ENCODE measurements around the gene EMX2. TPM values are rescaled to one million over a fixed set of nuclear protein-coding genes. Genes with fewer than 3 reads are reported as not detected.

Gene EMX2
- total and polyA plus RNA-seq, 8 donors = 0.06 to 0.27 (median 0.09) TPM; not detected in 4

GRCh38 chr10:117552156-117552631, 9.6 kb downstream of the EMX2 start:
- intact Hi-C loops (cut with DNase I) = no loop called here
- H3K4me1 ChIP-seq = no peaks in the 10 kb centered on the region
- no peaks in the 10 kb centered on the region for H3K9me3 ChIP-seq
- WGBS, 2 donors = 1 to 2% methylated on average over 39 of the region's 39 CpGs
- H3K4me3 ChIP-seq = no peak overlapping the region
- no peak for TF ChIP-seq CTCF (IDR thresholded peaks at IDR 0.05)
- peak in 2 of 4 donors; percentile 25 to 66 for ATAC-seq
- no peaks in the 10 kb centered on the region for H3K36me3 ChIP-seq
- no peak for FAIRE-seq
- H3K27ac ChIP-seq = no peak overlapping the region
- peak in 1 of 6 donors; percentile 52 for DNase-seq
- peaks cover 0 to 75% (median 12%) of the 10 kb centered on the region in 4 donors for H3K27me3 ChIP-seq

- Histone ChIP-seq H3K4me1 (no peaks in the 10 kb centered on the region), H3K9me3 (no peaks in the 10 kb centered on the region), H3K4me3 (no peak overlapping the region), H3K27ac (no peak overlapping the region), H3K36me3 (no peaks in the 10 kb centered on the region), H3K27me3 (peaks cover 0 to 70% (median 10%) of the 10 kb centered on the region in 4 donors)
- intact Hi-C loops (cut with DNase I) = no loop called here
- ATAC-seq (no peak), DNase-seq (no peak), FAIRE-seq (no peak)
- 11 to 12% methylated on average over 13 of the region's 13 CpGs for WGBS, 2 donors
- TF ChIP-seq CTCF (IDR thresholded peaks at IDR 0.05) = no peak
Observed at GRCh38 chr10:117552701-117553141, 10.2 kb downstream of the EMX2 start.

- Histone ChIP-seq H3K27ac (no peak overlapping the region), H3K4me3 (no peak overlapping the region), H3K36me3 (no peaks in the 10 kb centered on the region), H3K27me3 (peaks cover 0 to 68% (median 10%) of the 10 kb centered on the region in 4 donors), H3K4me1 (no peaks in the 10 kb centered on the region), H3K9me3 (no peaks in the 10 kb centered on the region)
- 1 to 2% methylated on average over 61 to 65 of the region's 65 CpGs for WGBS, 2 donors
- no peak for ATAC-seq
- TF ChIP-seq CTCF (IDR thresholded peaks at IDR 0.05) = no peak
- intact Hi-C loops (cut with DNase I) = no loop called here
- DNase-seq = peak in 1 of 6 donors; percentile 40
- FAIRE-seq = no peak
Observed at GRCh38 chr10:117553142-117553814, 10.7 kb downstream of the EMX2 start.

GRCh38 chr10:117553815-117554172, 11.2 kb downstream of the EMX2 start:
- 8% methylated on average over 19 of the region's 19 CpGs for WGBS, 2 donors
- Histone ChIP-seq H3K27ac (no peak overlapping the region), H3K27me3 (peaks cover 0 to 64% (median 10%) of the 10 kb centered on the region in 4 donors), H3K4me1 (no peaks in the 10 kb centered on the region), H3K4me3 (no peak overlapping the region), H3K9me3 (no peaks in the 10 kb centered on the region), H3K36me3 (no peaks in the 10 kb centered on the region)
- ATAC-seq (no peak), FAIRE-seq (no peak), DNase-seq (peak in 1 of 6 donors; percentile 42)
- intact Hi-C loops (cut with DNase I) = no loop called here
- no peak for TF ChIP-seq CTCF (IDR thresholded peaks at IDR 0.05)

- WGBS, 2 donors = 31 to 36% methylated on average over 14 of the region's 14 CpGs
- Histone ChIP-seq H3K4me1 (no peaks in the 10 kb centered on the region), H3K4me3 (no peak overlapping the region), H3K9me3 (no peaks in the 10 kb centered on the region), H3K27ac (no peak overlapping the region), H3K36me3 (no peaks in the 10 kb centered on the region), H3K27me3 (peaks cover 0 to 59% (median 10%) of the 10 kb centered on the region in 4 donors)
- intact Hi-C loops (cut with DNase I) = no loop called here
- FAIRE-seq (no peak), DNase-seq (no peak), ATAC-seq (no peak)
- TF ChIP-seq CTCF (IDR thresholded peaks at IDR 0.05) = no peak
Observed at GRCh38 chr10:117554241-117554814, 11.8 kb downstream of the EMX2 start.

Measured in pancreas (tissue), 10 donors.